Suprapubic skin (tissue), 4 donors: ENCODE measurements around the gene IL11RA. TPM values are rescaled to one million over a fixed set of nuclear protein-coding genes. Genes with fewer than 3 reads are reported as not detected.
A peak's percentile ranks its signal among the peaks of the same experiment; 100 is the strongest.

Experiments used
- DNase-seq, 2 donors: peaks; one replicate each; pipeline ENCODE4 v3.0.0-alpha.2; 2019; ENCODE audit warnings: low spot score in 2 of 2
- H3K27ac ChIP-seq: fragments of 200-600 bp; sonication (generic); one replicate; pipeline ENCODE4 v1.5.1; 2019
- H3K27me3 ChIP-seq: fragments of 200-600 bp; sonication (generic); one replicate; pipeline ENCODE4 v1.5.1; 2019
- H3K36me3 ChIP-seq: fragments of 200-600 bp; sonication (generic); one replicate; pipeline ENCODE4 v1.5.1; 2019
- H3K4me1 ChIP-seq: fragments of 200-600 bp; sonication (generic); one replicate; pipeline ENCODE4 v1.5.1; 2019
- H3K4me3 ChIP-seq: fragments of 200-600 bp; sonication (generic); one replicate; pipeline ENCODE4 v1.5.1; 2019; ENCODE audit warnings: mild to moderate bottlenecking
- H3K9me3 ChIP-seq: fragments of 200-600 bp; sonication (generic); one replicate; pipeline ENCODE4 v1.5.1; 2019
- EP300 ChIP-seq: sonication (generic); formaldehyde crosslinking; IDR thresholded peaks from one replicate; pipeline ENCODE4 v1.6.1; 2017; ENCODE audit warnings: antibody characterized with exemption
- POLR2A ChIP-seq, 2 donors: fragments of 450-650 bp; IDR thresholded peaks; one replicate each; pipeline ENCODE4 v1.6.1; 2017; ENCODE audit warnings: antibody characterized with exemption in 2 of 2, mild to moderate bottlenecking in 2 of 2, moderate library complexity in 2 of 2
- POLR2AphosphoS5 ChIP-seq, 3 donors: sonication (generic); formaldehyde crosslinking; IDR thresholded peaks; one replicate each; pipeline ENCODE4 v1.6.1; 2017; ENCODE audit warnings: antibody characterized with exemption in 3 of 3
- WGBS: methylation state at CpG from one replicate; pipeline ENCODE4 v1.1.5; 2018; 5-methylcytosine and 5-hydroxymethylcytosine counted together
- total RNA-seq, 4 donors: library from RNA; depleted of rRNA; stranded (reverse); fragments of >200 nt; gene quantifications; one replicate each; pipeline ENCODE4 v1.1.0, GENCODE V29; 2016
- TF ChIP-seq, protein P1 (sequence below), 2 donors: fragments of 200-600 bp in 1 of 2; fragments of 450-650 bp in 1 of 2; sonication (generic) in 1 of 2; IDR thresholded peaks; one replicate each; pipeline ENCODE4 v1.5.1; 2016 to 2019; ENCODE audit warnings: antibody characterized with exemption in 2 of 2, mild to moderate bottlenecking in 1 of 2, moderate library complexity in 1 of 2

Gene IL11RA
- total RNA-seq, 4 donors from 2014 or later: 23.4 to 114 (median 39.3) TPM

DNA sequence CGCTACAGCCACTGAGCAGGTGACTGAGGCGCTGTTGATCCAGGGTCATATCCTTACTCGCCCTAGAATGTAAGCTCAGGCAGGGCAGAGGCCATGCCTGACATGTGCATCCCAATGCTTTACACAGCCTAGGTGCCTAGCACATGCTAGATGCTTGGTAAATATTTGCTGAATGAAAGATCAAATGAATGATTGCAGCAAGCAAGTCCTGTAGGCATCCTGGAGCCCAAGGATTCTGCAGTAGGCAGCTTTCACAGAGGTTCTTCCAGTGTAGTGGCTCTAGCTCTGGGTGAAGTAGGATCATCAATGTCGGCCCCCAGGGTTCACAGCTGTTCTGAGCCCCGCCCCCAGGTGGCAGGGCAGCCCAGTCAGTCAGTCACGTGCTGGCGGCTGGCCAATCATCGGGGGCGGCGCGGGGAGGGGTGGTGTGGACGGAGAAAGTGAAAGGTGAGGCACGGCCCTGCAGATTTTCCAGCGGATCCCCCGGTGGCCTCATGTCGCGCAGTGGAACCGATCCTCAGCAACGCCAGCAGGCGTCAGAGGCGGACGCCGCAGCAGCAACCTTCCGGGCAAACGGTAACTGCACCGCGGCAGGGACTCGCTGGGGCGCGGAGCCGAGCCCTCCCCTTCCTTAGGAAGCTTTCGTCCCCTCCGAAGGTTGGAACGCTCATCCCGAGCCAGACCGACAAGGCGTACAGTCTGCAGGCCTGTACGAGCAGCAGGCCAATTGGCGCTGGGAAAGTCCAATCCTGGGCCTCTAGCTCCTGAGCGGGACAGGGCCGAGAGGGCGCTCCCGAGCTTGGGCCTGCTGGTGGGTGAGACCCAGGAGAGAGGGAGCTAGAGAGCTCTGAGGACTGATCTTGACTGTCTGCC is 5.5 kb upstream of the IL11RA start, which contains the start of gene GALT:
GALT (plus strand) TSS at position 465 of the 873 bp plus-strand sequence; CDS start at position 495, 30 bp downstream.
- Histone ChIP-seq H3K9me3 (no peaks in the 10 kb centered on the region), H3K36me3 (peaks cover 18% of the 10 kb centered on the region), H3K27me3 (no peaks in the 10 kb centered on the region), H3K27ac (peak within 1 kb of the TSS; percentile 85), H3K4me3 (peak within 1 kb of the TSS; percentile 76), H3K4me1 (peaks cover 36% of the 10 kb centered on the region)
- TF ChIP-seq, protein P1, sequence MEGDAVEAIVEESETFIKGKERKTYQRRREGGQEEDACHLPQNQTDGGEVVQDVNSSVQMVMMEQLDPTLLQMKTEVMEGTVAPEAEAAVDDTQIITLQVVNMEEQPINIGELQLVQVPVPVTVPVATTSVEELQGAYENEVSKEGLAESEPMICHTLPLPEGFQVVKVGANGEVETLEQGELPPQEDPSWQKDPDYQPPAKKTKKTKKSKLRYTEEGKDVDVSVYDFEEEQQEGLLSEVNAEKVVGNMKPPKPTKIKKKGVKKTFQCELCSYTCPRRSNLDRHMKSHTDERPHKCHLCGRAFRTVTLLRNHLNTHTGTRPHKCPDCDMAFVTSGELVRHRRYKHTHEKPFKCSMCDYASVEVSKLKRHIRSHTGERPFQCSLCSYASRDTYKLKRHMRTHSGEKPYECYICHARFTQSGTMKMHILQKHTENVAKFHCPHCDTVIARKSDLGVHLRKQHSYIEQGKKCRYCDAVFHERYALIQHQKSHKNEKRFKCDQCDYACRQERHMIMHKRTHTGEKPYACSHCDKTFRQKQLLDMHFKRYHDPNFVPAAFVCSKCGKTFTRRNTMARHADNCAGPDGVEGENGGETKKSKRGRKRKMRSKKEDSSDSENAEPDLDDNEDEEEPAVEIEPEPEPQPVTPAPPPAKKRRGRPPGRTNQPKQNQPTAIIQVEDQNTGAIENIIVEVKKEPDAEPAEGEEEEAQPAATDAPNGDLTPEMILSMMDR (IDR thresholded peaks at IDR 0.05): peak; percentile 15 to 23
- TF ChIP-seq EP300 (no peak), POLR2A (IDR thresholded peaks at IDR 0.05) (no peak), POLR2AphosphoS5 (IDR thresholded peaks at IDR 0.05) (peak in 2 of 3 donors; percentile 18 to 34)
- 11% methylated on average over 14 of the region's 43 CpGs for WGBS
- peak; percentile 97 to 98 for DNase-seq

DNA sequence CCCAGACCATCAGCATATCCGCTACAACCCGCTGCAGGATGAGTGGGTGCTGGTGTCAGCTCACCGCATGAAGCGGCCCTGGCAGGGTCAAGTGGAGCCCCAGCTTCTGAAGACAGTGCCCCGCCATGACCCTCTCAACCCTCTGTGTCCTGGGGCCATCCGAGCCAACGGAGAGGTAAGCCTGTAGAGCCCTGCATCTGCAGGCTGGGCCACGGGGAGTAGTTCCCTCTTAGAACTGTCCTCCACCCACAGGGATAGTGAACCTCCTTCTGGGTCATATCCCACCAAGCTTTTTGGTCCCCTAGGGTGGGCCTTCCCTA is 4.9 kb upstream of the IL11RA start:
- 0% methylated on average over 4 of the region's 8 CpGs for WGBS
- H3K9me3 ChIP-seq: no peaks in the 10 kb centered on the region
- H3K27ac ChIP-seq: peak overlapping the region; percentile 85

DNA sequence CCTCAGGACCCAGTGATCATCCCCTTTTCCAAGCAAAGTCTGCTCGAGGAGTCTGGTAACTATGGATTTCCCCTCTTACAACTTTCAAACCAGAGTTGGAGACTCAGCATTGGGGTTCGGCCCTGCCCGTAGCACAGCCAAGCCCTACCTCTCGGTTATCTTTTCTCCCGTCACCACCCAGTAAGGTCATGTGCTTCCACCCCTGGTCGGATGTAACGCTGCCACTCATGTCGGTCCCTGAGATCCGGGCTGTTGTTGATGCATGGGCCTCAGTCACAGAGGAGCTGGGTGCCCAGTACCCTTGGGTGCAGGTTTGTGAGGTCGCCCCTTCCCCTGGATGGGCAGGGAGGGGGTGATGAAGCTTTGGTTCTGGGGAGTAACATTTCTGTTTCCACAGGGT is 4.3 kb upstream of the IL11RA start:
- H3K4me3 ChIP-seq: peak overlapping the region; percentile 76
- H3K9me3 ChIP-seq: no peaks in the 10 kb centered on the region
- peak overlapping the region; percentile 85 for H3K27ac ChIP-seq
- H3K27me3 ChIP-seq: no peaks in the 10 kb centered on the region
- no peak for TF ChIP-seq EP300
- TF ChIP-seq POLR2A (IDR thresholded peaks at IDR 0.05): no peak
- TF ChIP-seq, protein P1 (IDR thresholded peaks at IDR 0.05): no peak
- TF ChIP-seq POLR2AphosphoS5 (IDR thresholded peaks at IDR 0.05): no peak
- peaks cover 48% of the 10 kb centered on the region for H3K4me1 ChIP-seq
- 48% methylated on average over 10 of the region's 10 CpGs for WGBS
- H3K36me3 ChIP-seq: peaks cover 18% of the 10 kb centered on the region
- DNase-seq: no peak

More for the DNA sequence above, 4.9 kb upstream of the IL11RA start:
- Histone ChIP-seq H3K4me3 (peak overlapping the region; percentile 76), H3K4me1 (peaks cover 42% of the 10 kb centered on the region), H3K36me3 (peaks cover 18% of the 10 kb centered on the region), H3K27me3 (no peaks in the 10 kb centered on the region)
- no peak for DNase-seq
- TF ChIP-seq, protein P1 (IDR thresholded peaks at IDR 0.05): no peak
- TF ChIP-seq EP300 (no peak), POLR2A (IDR thresholded peaks at IDR 0.05) (no peak), POLR2AphosphoS5 (IDR thresholded peaks at IDR 0.05) (no peak)

DNA sequence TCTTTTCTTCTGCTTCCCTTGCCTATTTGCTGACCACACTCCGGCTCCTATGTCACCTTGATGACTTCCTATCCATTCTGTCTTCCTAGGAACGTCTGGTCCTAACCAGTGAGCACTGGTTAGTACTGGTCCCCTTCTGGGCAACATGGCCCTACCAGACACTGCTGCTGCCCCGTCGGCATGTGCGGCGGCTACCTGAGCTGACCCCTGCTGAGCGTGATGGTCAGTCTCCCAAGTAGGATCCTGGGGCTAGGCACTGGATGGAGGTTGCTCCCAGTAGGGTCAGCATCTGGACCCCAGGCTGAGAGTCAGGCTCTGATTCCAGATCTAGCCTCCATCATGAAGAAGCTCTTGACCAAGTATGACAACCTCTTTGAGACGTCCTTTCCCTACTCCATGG is 3.3 kb upstream of the IL11RA start:
- no peaks in the 10 kb centered on the region for H3K27me3 ChIP-seq
- peaks cover 59% of the 10 kb centered on the region for H3K4me1 ChIP-seq
- H3K9me3 ChIP-seq: no peaks in the 10 kb centered on the region
- no peak for DNase-seq
- no peak overlapping the region for H3K27ac ChIP-seq
- WGBS: 87% methylated on average over 6 of the region's 8 CpGs
- TF ChIP-seq, protein P1 (IDR thresholded peaks at IDR 0.05): no peak
- TF ChIP-seq POLR2AphosphoS5 (IDR thresholded peaks at IDR 0.05): no peak
- TF ChIP-seq EP300: no peak
- TF ChIP-seq POLR2A (IDR thresholded peaks at IDR 0.05): no peak
- no peak overlapping the region for H3K4me3 ChIP-seq
- H3K36me3 ChIP-seq: peaks cover 18% of the 10 kb centered on the region

DNA sequence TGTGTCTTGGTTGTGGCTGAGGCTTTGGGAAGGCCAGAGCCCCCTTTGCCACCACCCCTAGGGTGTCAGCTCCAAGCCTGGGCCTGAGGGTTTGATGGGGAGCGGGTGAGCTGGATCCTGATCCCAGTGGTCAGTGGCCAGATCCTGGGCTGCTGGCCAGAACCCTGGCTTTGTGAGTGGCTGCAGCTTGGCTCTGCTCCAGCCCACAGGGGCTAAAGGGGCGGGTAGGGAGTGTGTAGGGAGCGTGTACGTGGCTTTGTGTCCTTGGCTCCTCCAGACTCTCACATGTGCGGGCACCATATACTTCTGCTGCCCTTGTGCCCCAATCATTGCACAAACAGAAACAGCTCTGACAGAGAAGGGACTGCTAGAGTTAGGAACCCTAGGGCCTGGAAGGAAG is 1.2 kb upstream of the IL11RA start:
- peaks cover 80% of the 10 kb centered on the region for H3K4me1 ChIP-seq
- peaks cover 18% of the 10 kb centered on the region for H3K36me3 ChIP-seq
- H3K4me3 ChIP-seq: no peak overlapping the region
- no peaks in the 10 kb centered on the region for H3K9me3 ChIP-seq
- peak overlapping the region; percentile 71 for H3K27ac ChIP-seq
- DNase-seq: no peak
- no peaks in the 10 kb centered on the region for H3K27me3 ChIP-seq
- WGBS: 40% methylated on average over 1 of the region's 5 CpGs
- no peak for TF ChIP-seq POLR2AphosphoS5 (IDR thresholded peaks at IDR 0.05)
- no peak for TF ChIP-seq EP300
- TF ChIP-seq, protein P1 (IDR thresholded peaks at IDR 0.05): no peak
- no peak for TF ChIP-seq POLR2A (IDR thresholded peaks at IDR 0.05)
